ENCODE measurements around the gene TRPV2.

DNA sequence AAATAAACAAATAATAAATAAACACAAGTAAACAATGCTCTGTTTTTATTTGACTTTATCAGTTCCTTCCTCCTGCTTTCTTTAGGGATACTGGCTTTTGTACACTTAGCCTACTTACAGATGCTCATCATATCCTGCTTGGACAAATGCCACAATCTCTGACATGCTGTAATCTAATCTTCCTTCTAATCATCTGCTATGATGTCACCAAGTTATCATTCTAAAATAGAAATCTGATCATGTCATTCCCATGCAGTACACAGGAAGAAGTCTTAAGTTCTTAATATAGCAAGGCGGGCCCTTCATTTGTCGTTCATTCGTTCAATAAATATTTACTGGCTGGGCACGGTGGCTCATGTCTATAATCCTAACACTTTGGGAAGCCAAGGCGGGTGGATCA is 43.6 kb upstream of the TRPV2 start:
- TF ChIP-seq ZNF274 (IDR thresholded peaks at IDR 0.05; ENCODE audit: low read depth, low read length) (no peak), YY1 (IDR thresholded peaks at IDR 0.05; ENCODE audit: insufficient read depth, insufficient read length) (no peak)

All from NT2/D1 (cell line).